Neural cell (in vitro differentiated cells): ENCODE results near the gene ZNF775. TPM values are rescaled to one million over a fixed set of nuclear protein-coding genes. Genes with fewer than 3 reads are reported as not detected.

Source experiments
- H2AFZ ChIP-seq: fragments of 200-600, 300-800 bp; sonication (generic), shearing (Covaris generic); 2 replicates; pipeline ENCODE4 v1.6.0; 2014; ENCODE audit warnings: low read depth, mild to moderate bottlenecking, antibody characterized with exemption, low read length, moderate library complexity
- H3F3A ChIP-seq: fragments of 200-600 bp; shearing (Covaris generic); 2 replicates; pipeline ENCODE4 v1.6.1; 2016; ENCODE audit warnings: mild to moderate bottlenecking, moderate library complexity, mixed read lengths, antibody characterized with exemption, low read length; ENCODE audit not compliant: insufficient read depth, poor library complexity, severe bottlenecking
- H3K27ac ChIP-seq: fragments of 200-600, 300-800 bp; sonication (generic), shearing (Covaris generic); 2 replicates; pipeline ENCODE4 v1.5.1; 2014; ENCODE audit warnings: mild to moderate bottlenecking, low read length, moderate library complexity
- H3K27me3 ChIP-seq: fragments of 300-800, 200-600 bp; sonication (generic), shearing (Covaris generic); 2 replicates; pipeline ENCODE4 v1.6.0; 2014; ENCODE audit warnings: mild to moderate bottlenecking, low read depth, low read length, moderate library complexity; ENCODE audit not compliant: insufficient read depth
- H3K36me3 ChIP-seq: fragments of 300-800, 200-600 bp; sonication (generic), shearing (Covaris generic); 2 replicates; pipeline ENCODE4 v1.5.1; 2014; ENCODE audit warnings: mild to moderate bottlenecking, antibody characterized with exemption, low read length, moderate library complexity; ENCODE audit not compliant: insufficient read depth
- H3K4me2 ChIP-seq: fragments of 300-800, 200-600 bp; sonication (generic), shearing (Covaris generic); 2 replicates; pipeline ENCODE4 v1.6.0; 2014; ENCODE audit warnings: mild to moderate bottlenecking, low read length
- H3K4me3 ChIP-seq: fragments of 300-800, 200-600 bp; sonication (generic), shearing (Covaris generic); 2 replicates; pipeline ENCODE4 v1.5.1; 2014; ENCODE audit warnings: mild to moderate bottlenecking, low read length, moderate library complexity
- H3K79me2 ChIP-seq: fragments of 200-600 bp; shearing (Covaris generic); replicated peaks from 2 replicates; pipeline ENCODE4 v1.6.0; 2014; ENCODE audit warnings: mild to moderate bottlenecking, low read length, moderate library complexity; ENCODE audit not compliant: insufficient read depth
- H3K9ac ChIP-seq: fragments of 300-800, 200-600 bp; sonication (generic), shearing (Covaris generic); 2 replicates; pipeline ENCODE4 v1.6.1; 2016; ENCODE audit warnings: mild to moderate bottlenecking, low read length, mixed read lengths
- H3K9me2 ChIP-seq: fragments of 200-600 bp; shearing (Covaris generic); 2 replicates; pipeline ENCODE4 v1.6.1; 2016; ENCODE audit warnings: mild to moderate bottlenecking, low read length, mixed read lengths; ENCODE audit not compliant: insufficient read depth
- H3K9me3 ChIP-seq: fragments of 200-600, 300-800 bp; sonication (generic), shearing (Covaris generic); 2 replicates; pipeline ENCODE4 v1.6.1; 2016; ENCODE audit warnings: mild to moderate bottlenecking, mixed run types, low read length, moderate library complexity, mixed read lengths
- H4K20me1 ChIP-seq: fragments of 200-600 bp; shearing (Covaris generic); 2 replicates; pipeline ENCODE4 v1.6.1; 2016; ENCODE audit warnings: mild to moderate bottlenecking, mixed run types; ENCODE audit not compliant: insufficient read depth
- EP300 ChIP-seq: fragments of 450-650 bp; conservative IDR thresholded peaks from 2 replicates; pipeline ENCODE4 v1.6.1; 2014; ENCODE audit warnings: antibody characterized with exemption, mild to moderate bottlenecking, moderate library complexity; ENCODE audit not compliant: poor library complexity, severe bottlenecking
- EZH2 ChIP-seq: fragments of 200-600, 300-800 bp; shearing (Covaris generic), sonication (generic); IDR thresholded peaks from 2 replicates; pipeline ENCODE4 v1.6.1; 2014; ENCODE audit warnings: antibody characterized with exemption, low read length, borderline replicate concordance, mild to moderate bottlenecking; ENCODE audit not compliant: insufficient read depth, poor library complexity, severe bottlenecking
- MXI1 ChIP-seq: fragments of 450-650 bp; conservative IDR thresholded peaks from 2 replicates; pipeline ENCODE4 v1.6.1; 2014; ENCODE audit warnings: antibody characterized with exemption, mild to moderate bottlenecking; ENCODE audit not compliant: poor library complexity, severe bottlenecking
- POLR2AphosphoS5 ChIP-seq: IDR thresholded peaks from 2 replicates; pipeline ENCODE4 v1.6.1; 2012
- RAD21 ChIP-seq: fragments of 450-650 bp; conservative IDR thresholded peaks from 2 replicates; pipeline ENCODE4 v1.6.1; 2014; ENCODE audit warnings: antibody characterized with exemption, mild to moderate bottlenecking, moderate library complexity
- SMC3 ChIP-seq: fragments of 450-650 bp; conservative IDR thresholded peaks from 2 replicates; pipeline ENCODE4 v1.6.1; 2014; ENCODE audit warnings: antibody characterized with exemption, mild to moderate bottlenecking, moderate library complexity; ENCODE audit not compliant: poor library complexity
- TAF1 ChIP-seq: IDR thresholded peaks from 2 replicates; pipeline ENCODE4 v1.6.1; 2012; ENCODE audit warnings: low read depth
- polyA plus RNA-seq: library from polyadenylated mRNA; depleted of rRNA; stranded (reverse); fragments of >200 nt; gene quantifications from 2 replicates; pipeline ENCODE4 v1.2.3, GENCODE V29; 2014
- TF ChIP-seq, protein P1 (sequence below): fragments of 450-650 bp; IDR thresholded peaks from 2 replicates; pipeline ENCODE4 v1.5.1; 2014; ENCODE audit warnings: antibody characterized with exemption, mild to moderate bottlenecking, moderate library complexity; ENCODE audit not compliant: poor library complexity, severe bottlenecking
- TF ChIP-seq, protein P2 (sequence below): IDR thresholded peaks from 2 replicates; pipeline ENCODE4 v1.6.1; 2012; ENCODE audit warnings: borderline replicate concordance

ZNF775 gene
- polyA plus RNA-seq, 1 donor from 2014 or later: 16.8 TPM

DNA sequence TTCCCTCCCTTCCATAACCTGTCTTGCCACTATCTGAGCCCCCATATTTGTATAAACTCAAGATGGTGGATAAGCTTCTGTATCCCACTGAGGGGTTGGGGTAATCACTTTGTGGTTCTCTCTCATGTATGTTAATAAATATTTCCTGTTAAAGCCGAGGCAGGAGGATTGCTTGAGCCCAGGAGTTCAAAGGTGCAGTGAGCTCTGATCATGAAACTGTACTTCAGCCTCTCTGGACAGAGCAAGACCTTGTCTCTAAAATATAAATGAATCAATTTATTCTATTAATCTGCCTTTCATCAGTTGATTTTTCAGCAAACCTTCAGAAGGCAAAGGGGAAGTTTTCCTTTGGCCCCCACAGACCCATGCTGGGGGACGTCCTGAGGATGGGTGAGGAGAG, 35.9 kb upstream of the ZNF775 start:
- H2AFZ ChIP-seq: no peak overlapping the region
- H3K4me2 ChIP-seq: no peak overlapping the region

DNA sequence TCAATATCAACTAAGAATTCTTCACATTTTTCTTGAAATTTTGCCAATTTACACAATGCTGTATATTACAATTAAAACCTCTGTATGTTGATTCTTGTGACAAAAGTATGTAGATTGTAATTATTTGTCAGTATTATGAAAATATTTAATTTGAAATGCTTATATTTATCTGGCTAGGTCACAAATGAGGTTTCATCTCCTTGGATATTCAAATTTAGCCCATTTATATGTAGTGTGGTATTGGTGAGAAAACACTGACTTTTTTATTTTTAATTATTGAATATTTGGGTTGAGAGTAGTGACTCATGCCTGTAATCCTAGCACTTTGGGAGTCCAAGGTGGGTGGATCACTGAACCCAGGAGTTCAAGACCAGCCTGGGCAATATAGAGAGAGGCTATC, 34.8 kb upstream of the ZNF775 start:
- no peak overlapping the region for H2AFZ ChIP-seq
- H3K9me3 ChIP-seq: peaks cover 6% of the 10 kb centered on the region
- no peaks in the 10 kb centered on the region for H3K36me3 ChIP-seq
- TF ChIP-seq TAF1 (no peak), POLR2AphosphoS5 (no peak), MXI1 (no peak), RAD21 (no peak), SMC3 (no peak), EP300 (no peak), EZH2 (no peak)
- TF ChIP-seq, protein P1, sequence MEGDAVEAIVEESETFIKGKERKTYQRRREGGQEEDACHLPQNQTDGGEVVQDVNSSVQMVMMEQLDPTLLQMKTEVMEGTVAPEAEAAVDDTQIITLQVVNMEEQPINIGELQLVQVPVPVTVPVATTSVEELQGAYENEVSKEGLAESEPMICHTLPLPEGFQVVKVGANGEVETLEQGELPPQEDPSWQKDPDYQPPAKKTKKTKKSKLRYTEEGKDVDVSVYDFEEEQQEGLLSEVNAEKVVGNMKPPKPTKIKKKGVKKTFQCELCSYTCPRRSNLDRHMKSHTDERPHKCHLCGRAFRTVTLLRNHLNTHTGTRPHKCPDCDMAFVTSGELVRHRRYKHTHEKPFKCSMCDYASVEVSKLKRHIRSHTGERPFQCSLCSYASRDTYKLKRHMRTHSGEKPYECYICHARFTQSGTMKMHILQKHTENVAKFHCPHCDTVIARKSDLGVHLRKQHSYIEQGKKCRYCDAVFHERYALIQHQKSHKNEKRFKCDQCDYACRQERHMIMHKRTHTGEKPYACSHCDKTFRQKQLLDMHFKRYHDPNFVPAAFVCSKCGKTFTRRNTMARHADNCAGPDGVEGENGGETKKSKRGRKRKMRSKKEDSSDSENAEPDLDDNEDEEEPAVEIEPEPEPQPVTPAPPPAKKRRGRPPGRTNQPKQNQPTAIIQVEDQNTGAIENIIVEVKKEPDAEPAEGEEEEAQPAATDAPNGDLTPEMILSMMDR: no peak
- TF ChIP-seq, protein P2, sequence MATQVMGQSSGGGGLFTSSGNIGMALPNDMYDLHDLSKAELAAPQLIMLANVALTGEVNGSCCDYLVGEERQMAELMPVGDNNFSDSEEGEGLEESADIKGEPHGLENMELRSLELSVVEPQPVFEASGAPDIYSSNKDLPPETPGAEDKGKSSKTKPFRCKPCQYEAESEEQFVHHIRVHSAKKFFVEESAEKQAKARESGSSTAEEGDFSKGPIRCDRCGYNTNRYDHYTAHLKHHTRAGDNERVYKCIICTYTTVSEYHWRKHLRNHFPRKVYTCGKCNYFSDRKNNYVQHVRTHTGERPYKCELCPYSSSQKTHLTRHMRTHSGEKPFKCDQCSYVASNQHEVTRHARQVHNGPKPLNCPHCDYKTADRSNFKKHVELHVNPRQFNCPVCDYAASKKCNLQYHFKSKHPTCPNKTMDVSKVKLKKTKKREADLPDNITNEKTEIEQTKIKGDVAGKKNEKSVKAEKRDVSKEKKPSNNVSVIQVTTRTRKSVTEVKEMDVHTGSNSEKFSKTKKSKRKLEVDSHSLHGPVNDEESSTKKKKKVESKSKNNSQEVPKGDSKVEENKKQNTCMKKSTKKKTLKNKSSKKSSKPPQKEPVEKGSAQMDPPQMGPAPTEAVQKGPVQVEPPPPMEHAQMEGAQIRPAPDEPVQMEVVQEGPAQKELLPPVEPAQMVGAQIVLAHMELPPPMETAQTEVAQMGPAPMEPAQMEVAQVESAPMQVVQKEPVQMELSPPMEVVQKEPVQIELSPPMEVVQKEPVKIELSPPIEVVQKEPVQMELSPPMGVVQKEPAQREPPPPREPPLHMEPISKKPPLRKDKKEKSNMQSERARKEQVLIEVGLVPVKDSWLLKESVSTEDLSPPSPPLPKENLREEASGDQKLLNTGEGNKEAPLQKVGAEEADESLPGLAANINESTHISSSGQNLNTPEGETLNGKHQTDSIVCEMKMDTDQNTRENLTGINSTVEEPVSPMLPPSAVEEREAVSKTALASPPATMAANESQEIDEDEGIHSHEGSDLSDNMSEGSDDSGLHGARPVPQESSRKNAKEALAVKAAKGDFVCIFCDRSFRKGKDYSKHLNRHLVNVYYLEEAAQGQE: no peak
- H3K27ac ChIP-seq: no peak overlapping the region
- no peak overlapping the region for H3K4me2 ChIP-seq
- no peak overlapping the region for H3K9ac ChIP-seq
- H4K20me1 ChIP-seq: no peaks in the 10 kb centered on the region
- H3K4me3 ChIP-seq: no peak overlapping the region
- H3F3A ChIP-seq: no peaks in the 10 kb centered on the region
- H3K9me2 ChIP-seq: no peaks in the 10 kb centered on the region
- no peaks in the 10 kb centered on the region for H3K79me2 ChIP-seq
- peaks cover 36% of the 10 kb centered on the region for H3K27me3 ChIP-seq

More for the DNA sequence above, 35.9 kb upstream of the ZNF775 start:
- Histone ChIP-seq H3K9me2 (no peaks in the 10 kb centered on the region), H3F3A (no peaks in the 10 kb centered on the region), H3K9ac (no peak overlapping the region), H3K4me3 (no peak overlapping the region), H3K27me3 (peaks cover 39% of the 10 kb centered on the region), H3K27ac (no peak overlapping the region), H3K9me3 (peaks cover 3% of the 10 kb centered on the region), H3K36me3 (no peaks in the 10 kb centered on the region), H4K20me1 (no peaks in the 10 kb centered on the region), H3K79me2 (no peaks in the 10 kb centered on the region)
- TF ChIP-seq, protein P1: no peak
- TF ChIP-seq RAD21 (no peak), TAF1 (no peak), EP300 (no peak), EZH2 (no peak), POLR2AphosphoS5 (no peak), SMC3 (no peak), MXI1 (no peak)
- TF ChIP-seq, protein P2: no peak
